IPS-18a (cell line): ENCODE measurements around the gene THAP7.

Source experiments
- H3K27ac ChIP-seq: one replicate; pipeline ENCODE4 v1.5.1; 2013; ENCODE audit warnings: low read length
- H3K27me3 ChIP-seq: one replicate; pipeline ENCODE4 v1.6.1; 2013; ENCODE audit warnings: mild to moderate bottlenecking, low read length; ENCODE audit not compliant: control insufficient read depth, insufficient read depth
- H3K36me3 ChIP-seq: one replicate; pipeline ENCODE4 v1.6.1; 2013; ENCODE audit warnings: low read depth, low read length; ENCODE audit not compliant: control insufficient read depth
- H3K4me1 ChIP-seq: one replicate; pipeline ENCODE4 v1.6.1; 2013; ENCODE audit warnings: low read depth, low read length; ENCODE audit not compliant: control insufficient read depth
- H3K4me3 ChIP-seq: one replicate; pipeline ENCODE4 v1.5.1; 2013; ENCODE audit warnings: low read length
- H3K9ac ChIP-seq: one replicate; pipeline ENCODE4 v1.6.1; 2013; ENCODE audit warnings: mild to moderate bottlenecking, low read length, moderate library complexity
- H3K9me3 ChIP-seq: one replicate; pipeline ENCODE4 v1.6.1; 2013; ENCODE audit warnings: low read depth, low read length; ENCODE audit not compliant: control insufficient read depth

THAP7 gene

DNA sequence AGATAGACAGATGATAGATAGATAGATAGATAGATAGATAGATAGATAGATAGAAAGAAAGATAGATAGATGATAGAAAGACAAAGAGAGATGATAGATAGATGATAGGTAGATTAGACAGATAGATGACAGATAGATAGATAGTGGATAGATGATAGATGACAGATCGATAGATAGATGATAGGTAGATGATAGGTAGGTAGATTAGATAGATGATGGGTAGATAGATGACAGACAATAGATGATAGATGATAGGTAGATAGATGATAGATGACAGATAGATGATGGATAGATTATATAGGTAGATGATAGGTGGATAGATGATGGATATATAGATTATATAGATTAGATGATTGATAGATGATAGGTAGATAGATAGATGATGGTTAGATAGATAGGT, 15.6 kb downstream of the THAP7 start:
- Histone ChIP-seq H3K36me3 (peaks cover 5% of the 10 kb centered on the region), H3K4me3 (no peak overlapping the region), H3K27ac (no peak overlapping the region), H3K27me3 (no peaks in the 10 kb centered on the region), H3K9me3 (no peaks in the 10 kb centered on the region), H3K9ac (no peak overlapping the region), H3K4me1 (peaks cover 7% of the 10 kb centered on the region)

- no peak overlapping the region for H3K4me3 ChIP-seq
- no peaks in the 10 kb centered on the region for H3K27me3 ChIP-seq
- H3K9ac ChIP-seq = no peak overlapping the region
- peaks cover 5% of the 10 kb centered on the region for H3K36me3 ChIP-seq
- no peaks in the 10 kb centered on the region for H3K9me3 ChIP-seq
- H3K27ac ChIP-seq = no peak overlapping the region
- H3K4me1 ChIP-seq = peaks cover 10% of the 10 kb centered on the region
Measured at GRCh38 chr22:20985720-20986119, 16.2 kb downstream of the THAP7 start.

- no peak overlapping the region for H3K9ac ChIP-seq
- H3K36me3 ChIP-seq = peaks cover 5% of the 10 kb centered on the region
- peaks cover 10% of the 10 kb centered on the region for H3K4me1 ChIP-seq
- H3K9me3 ChIP-seq = peaks cover 6% of the 10 kb centered on the region
- H3K4me3 ChIP-seq = peak overlapping the region; percentile 79
- no peak overlapping the region for H3K27ac ChIP-seq
- H3K27me3 ChIP-seq = peaks cover 12% of the 10 kb centered on the region
Measured at GRCh38 chr22:20983081-20983771, 18.7 kb downstream of the THAP7 start.

DNA sequence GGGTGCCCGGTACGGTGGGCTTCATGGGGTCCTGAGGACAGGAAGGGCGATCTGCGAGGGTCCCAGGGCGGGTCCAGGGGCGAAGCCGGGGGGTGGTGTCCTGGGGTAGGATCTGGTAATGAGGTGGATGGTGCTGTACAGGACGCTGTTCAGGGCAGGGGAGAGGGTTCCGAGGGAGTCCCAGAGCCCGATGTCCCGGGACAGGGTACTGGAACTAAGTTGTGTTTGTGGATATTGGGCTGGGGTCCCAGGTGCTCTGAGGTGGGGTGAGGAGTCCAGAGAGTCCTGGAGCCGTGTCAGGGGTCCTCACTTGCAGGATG, 19.4 kb downstream of the THAP7 start:
- Histone ChIP-seq H3K27me3 (peaks cover 13% of the 10 kb centered on the region), H3K36me3 (peaks cover 5% of the 10 kb centered on the region), H3K9ac (peak overlapping the region; percentile 75), H3K4me3 (peak overlapping the region; percentile 79), H3K27ac (no peak overlapping the region), H3K9me3 (peaks cover 7% of the 10 kb centered on the region), H3K4me1 (peaks cover 10% of the 10 kb centered on the region)

- Histone ChIP-seq H3K36me3 (peaks cover 5% of the 10 kb centered on the region), H3K9me3 (peaks cover 7% of the 10 kb centered on the region), H3K27me3 (peaks cover 13% of the 10 kb centered on the region), H3K4me3 (peak within 1 kb of the TSS; percentile 79), H3K27ac (peak within 1 kb of the TSS; percentile 54), H3K4me1 (peaks cover 10% of the 10 kb centered on the region), H3K9ac (peak within 1 kb of the TSS; percentile 75)
Measured at GRCh38 chr22:20981787-20982562, 19.9 kb downstream of the THAP7 start, which contains the start of gene LZTR1. LZTR1 (plus strand) TSS chr22:20982297; CDS start chr22:20982372, 75 bp downstream.

GRCh38 chr22:20980938-20981722, 20.8 kb downstream of the THAP7 start:
- peaks cover 5% of the 10 kb centered on the region for H3K36me3 ChIP-seq
- peaks cover 7% of the 10 kb centered on the region for H3K9me3 ChIP-seq
- H3K27me3 ChIP-seq = peaks cover 13% of the 10 kb centered on the region
- H3K27ac ChIP-seq = peak overlapping the region; percentile 30
- H3K4me1 ChIP-seq = peaks cover 10% of the 10 kb centered on the region
- peak overlapping the region; percentile 75 for H3K9ac ChIP-seq
- peak overlapping the region; percentile 79 for H3K4me3 ChIP-seq

DNA sequence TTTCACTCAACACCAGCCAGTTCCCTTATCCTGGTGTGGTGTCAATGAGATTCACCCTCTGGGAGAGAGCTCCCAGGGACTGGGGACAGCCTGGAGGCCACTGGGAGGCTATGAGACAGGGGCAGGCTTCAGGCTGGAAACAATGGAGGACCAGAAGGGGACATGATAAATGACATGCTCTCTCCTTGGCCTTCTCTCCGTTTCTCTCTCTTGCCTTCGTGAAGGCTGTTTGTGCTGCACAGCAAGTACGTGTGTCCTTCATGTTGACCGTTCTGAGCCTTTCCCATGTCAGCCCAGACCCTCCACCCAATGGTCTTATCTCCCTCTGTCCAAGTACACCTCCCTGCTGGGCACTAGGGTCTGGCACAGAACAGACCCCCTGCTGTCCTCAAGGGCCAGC, 21.4 kb downstream of the THAP7 start:
- Histone ChIP-seq H3K27ac (no peak overlapping the region), H3K36me3 (peaks cover under 1% of the 10 kb centered on the region), H3K4me1 (peaks cover 10% of the 10 kb centered on the region), H3K9ac (no peak overlapping the region), H3K9me3 (peaks cover 7% of the 10 kb centered on the region), H3K4me3 (no peak overlapping the region), H3K27me3 (peaks cover 13% of the 10 kb centered on the region)

GRCh38 chr22:20979940-20980453, 21.9 kb downstream of the THAP7 start:
- peak overlapping the region; percentile 11 for H3K9ac ChIP-seq

GRCh38 chr22:20979243-20979809, 22.6 kb downstream of the THAP7 start:
- Histone ChIP-seq H3K9ac (peak overlapping the region; percentile 11), H3K9me3 (peaks cover 7% of the 10 kb centered on the region), H3K36me3 (no peaks in the 10 kb centered on the region), H3K27ac (no peak overlapping the region), H3K4me3 (peak overlapping the region; percentile 46), H3K27me3 (peaks cover 13% of the 10 kb centered on the region), H3K4me1 (peaks cover 10% of the 10 kb centered on the region)

More at GRCh38 chr22:20979940-20980453, 21.9 kb downstream of the THAP7 start:
- H3K27me3 ChIP-seq = peaks cover 13% of the 10 kb centered on the region
- H3K4me3 ChIP-seq = peak overlapping the region; percentile 46
- H3K36me3 ChIP-seq = no peaks in the 10 kb centered on the region
- H3K27ac ChIP-seq = no peak overlapping the region
- H3K9me3 ChIP-seq = peaks cover 7% of the 10 kb centered on the region
- peaks cover 10% of the 10 kb centered on the region for H3K4me1 ChIP-seq

DNA sequence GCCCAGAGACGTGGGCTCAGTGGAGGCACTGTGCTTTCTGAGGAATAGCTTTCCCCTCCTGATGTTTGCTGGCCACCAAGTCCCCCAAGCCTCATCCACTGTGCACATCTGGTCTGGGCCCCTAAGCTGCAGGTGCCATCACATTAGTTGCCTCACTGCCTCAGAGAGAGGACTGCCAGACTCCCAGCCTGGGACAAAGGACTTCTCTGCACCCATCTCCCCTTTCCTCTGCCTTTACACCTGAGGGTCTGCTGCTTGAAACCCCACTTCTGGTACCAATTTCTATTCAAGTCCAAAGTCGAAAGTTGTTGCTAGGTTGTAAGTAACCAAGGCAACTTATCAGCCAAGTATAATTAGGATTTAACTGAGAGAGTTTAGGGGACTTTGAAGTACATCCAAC, 23.5 kb downstream of the THAP7 start:
- H3K27me3 ChIP-seq = peaks cover 13% of the 10 kb centered on the region
- H3K4me1 ChIP-seq = peaks cover 10% of the 10 kb centered on the region
- H3K9ac ChIP-seq = no peak overlapping the region
- no peak overlapping the region for H3K27ac ChIP-seq
- no peaks in the 10 kb centered on the region for H3K36me3 ChIP-seq
- H3K4me3 ChIP-seq = no peak overlapping the region
- peaks cover 7% of the 10 kb centered on the region for H3K9me3 ChIP-seq
